ENCODE results near the gene STX16. TPM values are rescaled to one million over a fixed set of nuclear protein-coding genes. Genes with fewer than 3 reads are reported as not detected.
A peak's percentile ranks its signal among the peaks of the same experiment; 100 is the strongest.
"Not testable (repeated sequence)": the region's sequence is repeated elsewhere in the genome, so short reads cannot be mapped to it uniquely, and the experiment has no call there.

Gene STX16
- total and polyA plus RNA-seq, 7 donors: 14.6 to 126 (median 43.8) TPM

- Histone ChIP-seq H3K27me3 (no peaks in the 10 kb centered on the region), H3K4me3 (no peak overlapping the region), H3K27ac (no peak overlapping the region), H3K4me1 (peaks cover 0 to 10% (median 10%) of the 10 kb centered on the region in 4 donors), H3K36me3 (no peaks in the 10 kb centered on the region), H3K9me3 (no peaks in the 10 kb centered on the region)
- no peak for TF ChIP-seq EP300 (IDR thresholded peaks at IDR 0.05)
- TF ChIP-seq, protein P1, sequence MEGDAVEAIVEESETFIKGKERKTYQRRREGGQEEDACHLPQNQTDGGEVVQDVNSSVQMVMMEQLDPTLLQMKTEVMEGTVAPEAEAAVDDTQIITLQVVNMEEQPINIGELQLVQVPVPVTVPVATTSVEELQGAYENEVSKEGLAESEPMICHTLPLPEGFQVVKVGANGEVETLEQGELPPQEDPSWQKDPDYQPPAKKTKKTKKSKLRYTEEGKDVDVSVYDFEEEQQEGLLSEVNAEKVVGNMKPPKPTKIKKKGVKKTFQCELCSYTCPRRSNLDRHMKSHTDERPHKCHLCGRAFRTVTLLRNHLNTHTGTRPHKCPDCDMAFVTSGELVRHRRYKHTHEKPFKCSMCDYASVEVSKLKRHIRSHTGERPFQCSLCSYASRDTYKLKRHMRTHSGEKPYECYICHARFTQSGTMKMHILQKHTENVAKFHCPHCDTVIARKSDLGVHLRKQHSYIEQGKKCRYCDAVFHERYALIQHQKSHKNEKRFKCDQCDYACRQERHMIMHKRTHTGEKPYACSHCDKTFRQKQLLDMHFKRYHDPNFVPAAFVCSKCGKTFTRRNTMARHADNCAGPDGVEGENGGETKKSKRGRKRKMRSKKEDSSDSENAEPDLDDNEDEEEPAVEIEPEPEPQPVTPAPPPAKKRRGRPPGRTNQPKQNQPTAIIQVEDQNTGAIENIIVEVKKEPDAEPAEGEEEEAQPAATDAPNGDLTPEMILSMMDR (IDR thresholded peaks at IDR 0.05): no peak
- no peak for TF ChIP-seq POLR2A (IDR thresholded peaks at IDR 0.05)
- TF ChIP-seq POLR2AphosphoS5 (IDR thresholded peaks at IDR 0.05): no peak
- intact Hi-C loops (cut with DNase I): no loop called here
- WGBS, 2 donors: 85 to 87% methylated on average over 19 of the region's 19 CpGs
- DNase-seq: peak; percentile 53
Observed at GRCh38 chr20:58639182-58640146, 11.6 kb upstream of the STX16 start.

DNA sequence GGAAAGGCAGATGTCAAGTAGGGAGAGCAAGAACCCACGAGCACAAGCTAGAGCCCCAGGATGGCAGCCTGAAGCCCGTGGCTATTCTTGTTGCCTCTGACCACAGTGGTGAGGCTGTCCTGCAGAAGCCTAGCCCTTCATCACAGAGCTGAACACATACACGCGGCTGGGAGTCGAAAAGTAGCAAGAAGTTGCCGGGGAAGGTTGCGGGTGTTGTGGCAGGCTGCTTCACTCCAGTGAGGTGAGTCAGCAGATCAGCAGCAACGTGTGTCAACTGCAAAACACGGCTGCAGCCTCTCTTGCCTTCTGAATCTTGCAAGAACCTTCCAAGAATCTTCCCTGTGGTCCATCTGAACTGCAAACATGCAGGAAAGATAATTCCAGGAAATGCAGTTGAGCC, 10.6 kb upstream of the STX16 start:
- peak; percentile 34 for DNase-seq
- 77 to 84% methylated on average over 9 of the region's 9 CpGs for WGBS, 2 donors
- Histone ChIP-seq H3K9me3 (no peaks in the 10 kb centered on the region), H3K36me3 (no peaks in the 10 kb centered on the region), H3K4me1 (peaks cover 0 to 8% (median 7%) of the 10 kb centered on the region in 4 donors), H3K27me3 (no peaks in the 10 kb centered on the region), H3K4me3 (no peak overlapping the region), H3K27ac (no peak overlapping the region)
- intact Hi-C loops (cut with DNase I): no loop called here
- TF ChIP-seq EP300 (IDR thresholded peaks at IDR 0.05) (no peak), POLR2A (IDR thresholded peaks at IDR 0.05) (no peak), POLR2AphosphoS5 (IDR thresholded peaks at IDR 0.05) (no peak)
- TF ChIP-seq, protein P1 (IDR thresholded peaks at IDR 0.05): no peak

GRCh38 chr20:58642441-58642840, 8.6 kb upstream of the STX16 start:
- 93% methylated on average over 9 of the region's 9 CpGs for WGBS, 2 donors
- DNase-seq: no peak
- Histone ChIP-seq H3K4me3 (no peak overlapping the region), H3K4me1 (peaks cover 0 to 27% (median 24%) of the 10 kb centered on the region in 4 donors), H3K27ac (no peak overlapping the region), H3K27me3 (no peaks in the 10 kb centered on the region), H3K36me3 (no peaks in the 10 kb centered on the region), H3K9me3 (no peaks in the 10 kb centered on the region)
- intact Hi-C loops (cut with DNase I): no loop called here
- TF ChIP-seq POLR2AphosphoS5 (IDR thresholded peaks at IDR 0.05): no peak
- TF ChIP-seq, protein P1 (IDR thresholded peaks at IDR 0.05): no peak
- no peak for TF ChIP-seq POLR2A (IDR thresholded peaks at IDR 0.05)
- no peak for TF ChIP-seq EP300 (IDR thresholded peaks at IDR 0.05)

DNA sequence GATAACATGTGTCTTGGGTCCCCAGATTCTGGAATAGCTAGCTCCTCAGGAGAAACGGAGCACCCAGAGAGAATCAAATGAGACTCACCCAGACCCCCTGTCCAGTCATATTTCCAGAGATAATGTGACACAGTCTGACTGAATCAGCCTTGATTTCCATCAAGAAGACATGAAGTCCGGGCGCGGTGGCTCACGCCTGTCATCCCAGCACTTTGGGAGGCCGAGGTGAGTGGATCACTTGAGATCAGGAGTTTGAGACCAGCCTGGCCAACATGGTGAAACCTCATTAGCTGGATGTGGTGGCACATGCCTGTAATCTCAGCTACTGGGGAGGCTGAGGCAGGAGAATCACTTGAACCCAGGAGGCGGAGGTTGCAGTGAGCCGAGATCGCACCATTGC, 8.2 kb upstream of the STX16 start:
- intact Hi-C loops (cut with DNase I); H3K4me3 ChIP-seq; H3K27ac ChIP-seq; H3K27me3 ChIP-seq; H3K9me3 ChIP-seq; H3K36me3 ChIP-seq: not testable (repeated sequence)
- H3K4me1 ChIP-seq: peaks cover 0 to 32% (median 28%) of the 10 kb centered on the region in 4 donors
- WGBS, 2 donors: 95% methylated on average over 9 of the region's 9 CpGs
- DNase-seq: peak; percentile 51

DNA sequence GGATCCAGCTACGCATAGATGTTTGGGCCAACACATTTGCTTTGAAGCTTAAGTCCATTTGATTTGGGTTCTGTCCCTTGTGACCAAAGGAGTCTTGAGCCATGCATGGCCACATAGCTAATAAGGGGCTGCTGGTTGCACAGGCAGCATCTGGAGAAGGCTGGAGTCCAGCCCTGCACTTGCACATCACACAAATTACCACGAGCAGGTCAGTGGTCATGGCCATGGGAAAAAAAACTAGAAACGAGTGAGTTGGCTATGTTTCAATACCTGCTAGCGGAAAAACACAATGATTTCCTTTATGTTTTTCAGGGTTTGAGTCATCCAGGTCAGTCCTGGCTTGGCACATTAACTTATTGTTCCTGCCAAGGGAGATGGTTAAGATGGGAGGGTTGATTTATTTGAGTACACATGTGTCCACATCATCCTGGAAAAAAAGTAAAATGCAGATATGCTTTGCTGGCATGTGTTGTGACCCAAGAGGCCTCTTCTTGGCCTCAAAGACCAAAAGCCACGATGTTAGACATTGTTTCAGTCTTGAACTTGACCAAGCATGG, 5.6 kb upstream of the STX16 start:
- peak in 3 of 4 donors; percentile 15 to 27 (median 18) for TF ChIP-seq POLR2AphosphoS5 (IDR thresholded peaks at IDR 0.05)
- TF ChIP-seq, protein P1 (IDR thresholded peaks at IDR 0.05): no peak
- Histone ChIP-seq H3K36me3 (no peaks in the 10 kb centered on the region), H3K4me3 (no peak overlapping the region), H3K9me3 (no peaks in the 10 kb centered on the region), H3K27me3 (no peaks in the 10 kb centered on the region), H3K4me1 (peaks cover 0 to 53% (median 49%) of the 10 kb centered on the region in 4 donors), H3K27ac (peak overlapping the region in 2 of 4 donors; percentile 1 to 96)
- WGBS, 2 donors: 25 to 58% methylated on average over 5 of the region's 5 CpGs
- DNase-seq: peak; percentile 59
- intact Hi-C loops (cut with DNase I): loop anchor here (5.0 kb wide), 2 partner anchors 48 to 73 kb away; no protein-coding TSS in a partner anchor

All from sigmoid colon (tissue), 7 donors.